SK-N-SH treated with all-trans-retinoic acid at 6 μM for 48 hours (cell line): ENCODE data around the gene GINM1.

ENCODE experiments used
- ARNTL ChIP-seq: fragments of 450-650 bp; formaldehyde crosslinking; IDR thresholded peaks from 2 replicates; pipeline ENCODE4 v1.5.0; 2020; ENCODE audit warnings: low read depth, mild to moderate bottlenecking, moderate library complexity, borderline replicate concordance
- OSR1 ChIP-seq: fragments of 250-450 bp; sonication (Bioruptor Pico); IDR thresholded peaks from 2 replicates; pipeline ENCODE4 v1.8.0; 2022; ENCODE audit warnings: moderate library complexity, mild to moderate bottlenecking, inconsistent platforms
- PPARA ChIP-seq: fragments of 250-450 bp; sonication (Bioruptor Pico); IDR thresholded peaks from 2 replicates; pipeline ENCODE4 v1.5.0; 2020; ENCODE audit warnings: mild to moderate bottlenecking, borderline replicate concordance
- ZFP3 ChIP-seq: fragments of 250-450 bp; sonication (Bioruptor Pico); IDR thresholded peaks from 2 replicates; pipeline ENCODE4 v1.5.0; 2020; ENCODE audit warnings: mild to moderate bottlenecking, moderate library complexity
- ZFP30 ChIP-seq: fragments of 450-650 bp; formaldehyde crosslinking; IDR thresholded peaks from 2 replicates; pipeline ENCODE4 v1.5.0; 2022; ENCODE audit warnings: mild to moderate bottlenecking, moderate library complexity
- ZNF8 ChIP-seq: fragments of 450-650 bp; formaldehyde crosslinking; IDR thresholded peaks from 2 replicates; pipeline ENCODE4 v1.5.0; 2020; ENCODE audit warnings: mild to moderate bottlenecking, moderate library complexity
- TF ChIP-seq, protein P1 (sequence below): fragments of 250-450 bp; sonication (Bioruptor Pico); IDR thresholded peaks from 2 replicates; pipeline ENCODE4 v1.8.0; 2020; ENCODE audit warnings: mild to moderate bottlenecking, moderate library complexity, borderline replicate concordance

DNA sequence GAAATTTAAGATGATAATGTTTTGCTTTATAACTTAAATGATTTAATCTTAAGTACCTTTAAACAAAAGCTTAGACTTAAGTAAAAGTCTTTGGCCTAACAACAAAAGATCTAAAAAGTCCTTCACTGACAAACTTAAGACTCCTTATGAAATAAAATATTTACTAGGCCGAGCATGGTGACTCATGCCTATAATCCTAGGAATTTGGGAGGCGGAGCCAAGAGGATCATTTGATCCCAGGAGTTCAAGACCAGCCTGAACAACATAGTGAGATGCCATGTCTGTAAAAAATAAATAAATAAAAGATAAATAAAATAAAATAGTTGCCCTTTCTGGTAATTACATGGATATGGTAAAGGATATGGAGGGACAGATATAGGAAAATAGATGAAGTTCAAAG, 69.9 kb downstream of the GINM1 start:
- TF ChIP-seq, protein P1, sequence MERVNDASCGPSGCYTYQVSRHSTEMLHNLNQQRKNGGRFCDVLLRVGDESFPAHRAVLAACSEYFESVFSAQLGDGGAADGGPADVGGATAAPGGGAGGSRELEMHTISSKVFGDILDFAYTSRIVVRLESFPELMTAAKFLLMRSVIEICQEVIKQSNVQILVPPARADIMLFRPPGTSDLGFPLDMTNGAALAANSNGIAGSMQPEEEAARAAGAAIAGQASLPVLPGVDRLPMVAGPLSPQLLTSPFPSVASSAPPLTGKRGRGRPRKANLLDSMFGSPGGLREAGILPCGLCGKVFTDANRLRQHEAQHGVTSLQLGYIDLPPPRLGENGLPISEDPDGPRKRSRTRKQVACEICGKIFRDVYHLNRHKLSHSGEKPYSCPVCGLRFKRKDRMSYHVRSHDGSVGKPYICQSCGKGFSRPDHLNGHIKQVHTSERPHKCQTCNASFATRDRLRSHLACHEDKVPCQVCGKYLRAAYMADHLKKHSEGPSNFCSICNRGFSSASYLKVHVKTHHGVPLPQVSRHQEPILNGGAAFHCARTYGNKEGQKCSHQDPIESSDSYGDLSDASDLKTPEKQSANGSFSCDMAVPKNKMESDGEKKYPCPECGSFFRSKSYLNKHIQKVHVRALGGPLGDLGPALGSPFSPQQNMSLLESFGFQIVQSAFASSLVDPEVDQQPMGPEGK (CRISPR knock-in tag), result no peak
- no peak for TF ChIP-seq PPARA (CRISPR knock-in tag)
- no peak for TF ChIP-seq ZFP30
- no peak for TF ChIP-seq ARNTL (CRISPR knock-in tag)
- TF ChIP-seq ZNF8, result no peak
- no peak for TF ChIP-seq ZFP3 (CRISPR knock-in tag)
- TF ChIP-seq OSR1 (CRISPR knock-in tag), result no peak
